Ishikawa (cell line): Measurements from ENCODE around the gene RPS6KA4.

ENCODE experiments used
- CEBPB ChIP-seq: IDR thresholded peaks from 2 replicates; pipeline ENCODE4 v1.6.1; 2012
- CREB1 ChIP-seq: IDR thresholded peaks from 2 replicates; pipeline ENCODE4 v1.6.1; 2012; ENCODE audit warnings: low read depth
- EP300 ChIP-seq: IDR thresholded peaks from 2 replicates; pipeline ENCODE4 v1.6.1; 2012; ENCODE audit warnings: borderline replicate concordance
- NFIC ChIP-seq: IDR thresholded peaks from 2 replicates; pipeline ENCODE4 v1.6.1; 2012
- RAD21 ChIP-seq: IDR thresholded peaks from 2 replicates; pipeline ENCODE4 v1.6.1; 2012; ENCODE audit warnings: low read depth
- TAF1 ChIP-seq: IDR thresholded peaks from 2 replicates; pipeline ENCODE4 v1.6.1; 2012; ENCODE audit warnings: low read depth, mild to moderate bottlenecking
- YY1 ChIP-seq: IDR thresholded peaks from 2 replicates; pipeline ENCODE4 v1.6.1; 2012; ENCODE audit warnings: low read depth
- ZBTB7A ChIP-seq: IDR thresholded peaks from 2 replicates; pipeline ENCODE4 v1.6.1; 2012; ENCODE audit warnings: low read depth
- TF ChIP-seq, protein P1 (sequence below): IDR thresholded peaks from 2 replicates; pipeline ENCODE4 v1.6.1; 2012; ENCODE audit warnings: low read depth, mild to moderate bottlenecking
- TF ChIP-seq, protein P2 (sequence below): IDR thresholded peaks from 2 replicates; pipeline ENCODE4 v1.6.1; 2012
- TF ChIP-seq, protein P3 (sequence below): IDR thresholded peaks from 2 replicates; pipeline ENCODE4 v1.6.1; 2012

DNA sequence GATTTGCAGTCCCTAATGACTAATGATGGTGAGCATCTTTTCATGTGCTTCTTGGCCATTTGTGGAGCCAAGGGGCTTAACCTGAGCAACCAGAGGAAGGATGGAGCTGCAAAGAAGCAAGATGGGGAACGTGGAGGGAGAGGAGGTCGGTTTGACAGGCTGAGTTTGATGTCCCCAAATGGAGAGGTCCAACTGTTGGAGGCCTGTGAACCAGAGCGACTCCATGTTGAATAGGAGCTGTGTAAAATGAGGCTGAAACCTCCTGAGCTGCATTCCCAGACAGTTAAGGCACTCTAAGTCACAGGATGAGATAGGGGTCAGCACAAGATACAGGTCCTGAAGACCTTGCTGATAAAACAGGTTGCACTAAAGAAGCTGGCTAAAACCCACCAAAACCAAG, 54.5 kb downstream of the RPS6KA4 start:
- TF ChIP-seq NFIC (no peak), TAF1 (no peak), YY1 (no peak), RAD21 (no peak), EP300 (no peak), CREB1 (no peak), ZBTB7A (no peak), CEBPB (no peak)
- TF ChIP-seq, protein P1, sequence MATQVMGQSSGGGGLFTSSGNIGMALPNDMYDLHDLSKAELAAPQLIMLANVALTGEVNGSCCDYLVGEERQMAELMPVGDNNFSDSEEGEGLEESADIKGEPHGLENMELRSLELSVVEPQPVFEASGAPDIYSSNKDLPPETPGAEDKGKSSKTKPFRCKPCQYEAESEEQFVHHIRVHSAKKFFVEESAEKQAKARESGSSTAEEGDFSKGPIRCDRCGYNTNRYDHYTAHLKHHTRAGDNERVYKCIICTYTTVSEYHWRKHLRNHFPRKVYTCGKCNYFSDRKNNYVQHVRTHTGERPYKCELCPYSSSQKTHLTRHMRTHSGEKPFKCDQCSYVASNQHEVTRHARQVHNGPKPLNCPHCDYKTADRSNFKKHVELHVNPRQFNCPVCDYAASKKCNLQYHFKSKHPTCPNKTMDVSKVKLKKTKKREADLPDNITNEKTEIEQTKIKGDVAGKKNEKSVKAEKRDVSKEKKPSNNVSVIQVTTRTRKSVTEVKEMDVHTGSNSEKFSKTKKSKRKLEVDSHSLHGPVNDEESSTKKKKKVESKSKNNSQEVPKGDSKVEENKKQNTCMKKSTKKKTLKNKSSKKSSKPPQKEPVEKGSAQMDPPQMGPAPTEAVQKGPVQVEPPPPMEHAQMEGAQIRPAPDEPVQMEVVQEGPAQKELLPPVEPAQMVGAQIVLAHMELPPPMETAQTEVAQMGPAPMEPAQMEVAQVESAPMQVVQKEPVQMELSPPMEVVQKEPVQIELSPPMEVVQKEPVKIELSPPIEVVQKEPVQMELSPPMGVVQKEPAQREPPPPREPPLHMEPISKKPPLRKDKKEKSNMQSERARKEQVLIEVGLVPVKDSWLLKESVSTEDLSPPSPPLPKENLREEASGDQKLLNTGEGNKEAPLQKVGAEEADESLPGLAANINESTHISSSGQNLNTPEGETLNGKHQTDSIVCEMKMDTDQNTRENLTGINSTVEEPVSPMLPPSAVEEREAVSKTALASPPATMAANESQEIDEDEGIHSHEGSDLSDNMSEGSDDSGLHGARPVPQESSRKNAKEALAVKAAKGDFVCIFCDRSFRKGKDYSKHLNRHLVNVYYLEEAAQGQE: no peak
- TF ChIP-seq, protein P2, sequence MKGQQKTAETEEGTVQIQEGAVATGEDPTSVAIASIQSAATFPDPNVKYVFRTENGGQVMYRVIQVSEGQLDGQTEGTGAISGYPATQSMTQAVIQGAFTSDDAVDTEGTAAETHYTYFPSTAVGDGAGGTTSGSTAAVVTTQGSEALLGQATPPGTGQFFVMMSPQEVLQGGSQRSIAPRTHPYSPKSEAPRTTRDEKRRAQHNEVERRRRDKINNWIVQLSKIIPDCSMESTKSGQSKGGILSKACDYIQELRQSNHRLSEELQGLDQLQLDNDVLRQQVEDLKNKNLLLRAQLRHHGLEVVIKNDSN: no peak
- TF ChIP-seq, protein P3, sequence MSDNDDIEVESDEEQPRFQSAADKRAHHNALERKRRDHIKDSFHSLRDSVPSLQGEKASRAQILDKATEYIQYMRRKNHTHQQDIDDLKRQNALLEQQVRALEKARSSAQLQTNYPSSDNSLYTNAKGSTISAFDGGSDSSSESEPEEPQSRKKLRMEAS: no peak
